Mammary microvascular endothelial cell (primary cell): ENCODE measurements around the gene TXNDC9. TPM values are rescaled to one million over a fixed set of nuclear protein-coding genes. Genes with fewer than 3 reads are reported as not detected.

ENCODE experiments used
- total RNA-seq: library from RNA; depleted of rRNA; stranded (reverse); fragments of >200 nt; gene quantifications from 2 replicates; pipeline ENCODE4 v1.2.3, GENCODE V29; 2015

TXNDC9 gene
- 76.9 and 93.3 TPM in 2 replicates for total RNA-seq

GRCh38 chr2:99335911-99336803 is at the start of gene TXNDC9:
Gene TXNDC9, minus strand, starts transcription at chr2:99336333. Its CDS starts 3,123 bp downstream, at chr2:99333210.

GRCh38 chr2:99337113-99338028 is 1.2 kb upstream of the TXNDC9 start, which contains the start of gene EIF5B:
Gene EIF5B, plus strand, starts transcription at chr2:99337389. Its CDS starts 166 bp downstream, at chr2:99337555.

GRCh38 chr2:99301097-99301496 is 35.0 kb downstream of the TXNDC9 start, which contains the start of gene LYG1:
Gene LYG1, minus strand, starts transcription at chr2:99301197. Its CDS starts 5,527 bp downstream, at chr2:99295670.

Other genes with a start within 250 kb of the TXNDC9 start
- gene C2orf15, start 194.6 kb downstream of the TXNDC9 start, total RNA-seq = not detected in 2 replicates
- gene TSGA10, start 181.4 kb downstream of the TXNDC9 start, total RNA-seq = 0.93 and 1.6 TPM in 2 replicates
- 4.7 and 8.5 TPM in 2 replicates for gene LIPT1, start 181.4 kb downstream of the TXNDC9 start, total RNA-seq
- gene MITD1, start 155.3 kb downstream of the TXNDC9 start, total RNA-seq = 37.5 and 40.0 TPM in 2 replicates
- gene MRPL30, start 155.1 kb downstream of the TXNDC9 start, total RNA-seq = 28.8 and 31.7 TPM in 2 replicates
- not detected in 2 replicates for gene LYG2, start 80.7 kb downstream of the TXNDC9 start, total RNA-seq
- gene LYG1, start 35.1 kb downstream of the TXNDC9 start, total RNA-seq = not detected in 2 replicates
- 19.1 and 19.3 TPM in 2 replicates for gene EIF5B, start 1.1 kb upstream of the TXNDC9 start, total RNA-seq
- 10.6 and 17.1 TPM in 2 replicates for gene REV1, start 153.7 kb upstream of the TXNDC9 start, total RNA-seq